Keratinocyte (primary cell): ENCODE results near the gene ENTPD5. TPM values are rescaled to one million over a fixed set of nuclear protein-coding genes. Genes with fewer than 3 reads are reported as not detected.

Source experiments
- DNase-seq: peaks from one replicate; pipeline ENCODE4 v3.0.0-alpha.2; 2011; ENCODE audit warnings: low read depth, missing footprints, low spot score
- FAIRE-seq: peaks from 2 replicates; lab custom pipeline; 2011; peaks lifted over from hg19 to GRCh38; lab: Jason Lieb, UNC
- H2AFZ ChIP-seq: 2 replicates; pipeline ENCODE4 v1.6.0; 2012; ENCODE audit warnings: low read length, control low read depth, inconsistent platforms; ENCODE audit not compliant: control insufficient read depth
- H3K27ac ChIP-seq: 2 replicates; pipeline ENCODE4 v1.5.1; 2011; ENCODE audit warnings: low read length; ENCODE audit not compliant: control insufficient read depth, insufficient read depth
- H3K27me3 ChIP-seq: 3 replicates; pipeline ENCODE4 v1.6.0; 2011; ENCODE audit warnings: low read length; ENCODE audit not compliant: control insufficient read depth, insufficient read depth; ENCODE audit errors: extremely low read depth
- H3K36me3 ChIP-seq, 2 experiments: 2 replicates in 1 of 2; 3 replicates in 1 of 2; pipeline ENCODE4 v1.5.1; 2011; ENCODE audit warnings: low read length in 2 of 2, mild to moderate bottlenecking in 1 of 2; ENCODE audit not compliant: control insufficient read depth in 2 of 2, insufficient read depth in 2 of 2; ENCODE audit errors: extremely low read depth in 1 of 2
- H3K4me1 ChIP-seq: 3 replicates; pipeline ENCODE4 v1.5.1; 2011; ENCODE audit warnings: low read length; ENCODE audit not compliant: control insufficient read depth, insufficient read depth; ENCODE audit errors: extremely low read depth
- H3K4me2 ChIP-seq: 3 replicates; pipeline ENCODE4 v1.6.0; 2011; ENCODE audit warnings: low read depth, low read length; ENCODE audit not compliant: control insufficient read depth, insufficient read depth; ENCODE audit errors: extremely low read depth
- H3K4me3 ChIP-seq, 3 experiments: fragments of 200-600 bp in 1 of 3; sonication (generic) in 1 of 3; 2 replicates in 2 of 3; 3 replicates in 1 of 3; pipeline ENCODE4 v1.5.1; 2011 to 2016; ENCODE audit warnings: low read length in 3 of 3, mild to moderate bottlenecking in 3 of 3, control low read depth in 2 of 3, inconsistent platforms in 1 of 3, low read depth in 1 of 3, mixed read lengths in 1 of 3, mixed run types in 1 of 3, moderate library complexity in 1 of 3; ENCODE audit not compliant: control insufficient read depth in 2 of 3, insufficient read depth in 2 of 3; ENCODE audit errors: extremely low read depth in 1 of 3
- H3K79me2 ChIP-seq: 2 replicates; pipeline ENCODE4 v1.6.0; 2012; ENCODE audit warnings: low read length; ENCODE audit not compliant: control insufficient read depth, insufficient read depth
- H3K9ac ChIP-seq: 3 replicates; pipeline ENCODE4 v1.6.0; 2011; ENCODE audit warnings: low read length; ENCODE audit not compliant: control insufficient read depth, insufficient read depth; ENCODE audit errors: extremely low read depth
- H3K9me1 ChIP-seq: 3 replicates; pipeline ENCODE4 v1.6.0; 2011; ENCODE audit warnings: low read length; ENCODE audit not compliant: control insufficient read depth, insufficient read depth; ENCODE audit errors: extremely low read depth
- H3K9me3 ChIP-seq: 2 replicates; pipeline ENCODE4 v1.5.1; 2012; ENCODE audit warnings: low read depth, low read length; ENCODE audit not compliant: control insufficient read depth
- H4K20me1 ChIP-seq: 3 replicates; pipeline ENCODE4 v1.6.0; 2011; ENCODE audit warnings: low read length; ENCODE audit not compliant: control insufficient read depth, insufficient read depth; ENCODE audit errors: extremely low read depth
- EZH2 ChIP-seq: IDR thresholded peaks from one replicate; pipeline ENCODE4 v1.6.1; 2012; ENCODE audit warnings: inconsistent platforms, mild to moderate bottlenecking, low read length, moderate library complexity
- dilution Hi-C: fragments of 300-500 bp; cut with MboI; formaldehyde crosslinking; loops from one replicate; pipeline ENCODE4 v1.7.0; 2020; ENCODE audit warnings: low sequenced_read_pairs; ENCODE audit not compliant: extremely low pct_ligation_motif_present
- polyA plus RNA-seq, 5 experiments: library from polyadenylated mRNA; depleted of rRNA in 3 of 5; stranded (reverse) in 3 of 5; stranded (forward) in 1 of 5; unstranded in 1 of 5; fragments of >200 nt; gene quantifications; 1 replicate in 1 of 5; 2 replicates in 3 of 5; 3 replicates in 1 of 5; pipeline versions ENCODE4 v1.2.1 to v1.2.3, GENCODE V29; 2011 to 2012; ENCODE audit warnings: missing spikeins in 2 of 5, low read depth in 1 of 5, low replicate concordance in 1 of 5
- TF ChIP-seq, protein P1 (sequence below), 3 experiments: IDR thresholded peaks in 1 of 3; conservative IDR thresholded peaks in 1 of 3; optimal IDR thresholded peaks in 1 of 3; 2 replicates in 2 of 3; 3 replicates in 1 of 3; pipeline versions ENCODE3 to v1.5.1; 2011; ENCODE audit warnings: low read length in 3 of 3, mild to moderate bottlenecking in 3 of 3, moderate library complexity in 2 of 3, control low read depth in 1 of 3, inconsistent platforms in 1 of 3; ENCODE audit not compliant: insufficient read depth in 2 of 3; ENCODE audit errors: extremely low read depth in 1 of 3

The ENTPD5 gene
- polyA plus RNA-seq, 1 donor (not counting 4 experiments of a cell fraction or from before 2014, with no cell fraction given), result 10.5 TPM

DNA sequence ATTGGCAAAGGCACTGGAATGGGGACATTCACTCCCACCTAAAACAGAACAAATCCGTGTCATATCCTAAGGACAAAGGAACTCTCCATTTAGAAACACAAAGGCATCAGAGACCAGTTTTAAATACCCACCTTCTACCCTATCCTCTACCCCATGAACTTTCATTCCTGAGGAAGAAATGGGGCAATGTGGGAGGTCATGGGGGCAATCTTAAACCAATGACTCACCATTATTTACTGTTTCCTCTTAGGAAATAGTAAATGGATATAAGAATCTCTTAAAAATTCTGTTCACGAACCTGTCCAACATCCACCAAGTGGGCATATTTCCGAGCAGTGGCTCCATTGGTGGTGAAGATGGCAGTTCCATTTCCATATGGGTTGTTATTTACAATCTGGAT is 45.8 kb upstream of the ENTPD5 start:
- no peak for FAIRE-seq
- no peak for DNase-seq
- Histone ChIP-seq H3K9me3 (no peaks in the 10 kb centered on the region), H3K4me2 (no peak overlapping the region), H4K20me1 (no peaks in the 10 kb centered on the region), H3K27me3 (no peaks in the 10 kb centered on the region), H3K9ac (no peak overlapping the region), H3K36me3 (no peaks in the 10 kb centered on the region), H3K79me2 (no peaks in the 10 kb centered on the region), H3K4me3 (no peak overlapping the region), H2AFZ (no peak overlapping the region), H3K4me1 (peaks cover 8% of the 10 kb centered on the region), H3K27ac (no peak overlapping the region), H3K9me1 (no peaks in the 10 kb centered on the region)
- dilution Hi-C loops, result no loop called here
- TF ChIP-seq EZH2, result no peak
- TF ChIP-seq, protein P1, sequence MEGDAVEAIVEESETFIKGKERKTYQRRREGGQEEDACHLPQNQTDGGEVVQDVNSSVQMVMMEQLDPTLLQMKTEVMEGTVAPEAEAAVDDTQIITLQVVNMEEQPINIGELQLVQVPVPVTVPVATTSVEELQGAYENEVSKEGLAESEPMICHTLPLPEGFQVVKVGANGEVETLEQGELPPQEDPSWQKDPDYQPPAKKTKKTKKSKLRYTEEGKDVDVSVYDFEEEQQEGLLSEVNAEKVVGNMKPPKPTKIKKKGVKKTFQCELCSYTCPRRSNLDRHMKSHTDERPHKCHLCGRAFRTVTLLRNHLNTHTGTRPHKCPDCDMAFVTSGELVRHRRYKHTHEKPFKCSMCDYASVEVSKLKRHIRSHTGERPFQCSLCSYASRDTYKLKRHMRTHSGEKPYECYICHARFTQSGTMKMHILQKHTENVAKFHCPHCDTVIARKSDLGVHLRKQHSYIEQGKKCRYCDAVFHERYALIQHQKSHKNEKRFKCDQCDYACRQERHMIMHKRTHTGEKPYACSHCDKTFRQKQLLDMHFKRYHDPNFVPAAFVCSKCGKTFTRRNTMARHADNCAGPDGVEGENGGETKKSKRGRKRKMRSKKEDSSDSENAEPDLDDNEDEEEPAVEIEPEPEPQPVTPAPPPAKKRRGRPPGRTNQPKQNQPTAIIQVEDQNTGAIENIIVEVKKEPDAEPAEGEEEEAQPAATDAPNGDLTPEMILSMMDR (optimal IDR thresholded peaks at IDR 0.05 in 1 of 3, IDR thresholded peaks at IDR 0.05 in 1 of 3, conservative IDR thresholded peaks at IDR 0.05 in 1 of 3; ENCODE audit: extremely low read depth in 1 of 3, insufficient read depth in 2 of 3, low read length in 3 of 3), result no peak

DNA sequence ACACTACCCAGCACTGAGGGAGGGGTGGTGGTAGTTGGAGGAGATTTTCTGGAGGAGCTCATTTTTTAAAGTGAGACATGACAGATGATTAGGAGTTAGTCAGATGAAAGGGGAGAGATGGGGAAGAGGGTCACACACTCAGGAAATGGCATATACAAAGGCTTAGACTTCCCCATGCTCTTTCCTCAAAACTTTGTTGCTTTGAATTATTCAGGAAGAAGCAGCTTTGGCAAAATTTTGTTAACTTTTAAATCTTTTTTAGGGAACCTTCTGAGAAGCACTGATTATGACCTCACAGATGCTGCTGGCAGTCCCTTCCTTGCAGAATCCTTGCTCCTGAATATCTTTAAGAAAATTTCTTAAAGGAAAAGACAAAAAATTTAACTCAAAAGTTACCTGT is 45.3 kb upstream of the ENTPD5 start:
- no peak for FAIRE-seq
- Histone ChIP-seq H3K4me3 (no peak overlapping the region), H3K79me2 (no peaks in the 10 kb centered on the region), H3K4me1 (peaks cover 8% of the 10 kb centered on the region), H2AFZ (no peak overlapping the region), H3K27ac (no peak overlapping the region), H3K9me1 (no peaks in the 10 kb centered on the region), H3K9me3 (no peaks in the 10 kb centered on the region), H3K9ac (no peak overlapping the region), H3K36me3 (no peaks in the 10 kb centered on the region), H3K4me2 (no peak overlapping the region), H4K20me1 (no peaks in the 10 kb centered on the region), H3K27me3 (no peaks in the 10 kb centered on the region)
- DNase-seq, result no peak
- TF ChIP-seq EZH2, result no peak
- TF ChIP-seq, protein P1 (optimal IDR thresholded peaks at IDR 0.05 in 1 of 3, IDR thresholded peaks at IDR 0.05 in 1 of 3, conservative IDR thresholded peaks at IDR 0.05 in 1 of 3; ENCODE audit: extremely low read depth in 1 of 3, insufficient read depth in 2 of 3, low read length in 3 of 3), result no peak
- dilution Hi-C loops, result no loop called here
